OCI-LY7 (cell line): ENCODE data around the gene WNK2. TPM values are rescaled to one million over a fixed set of nuclear protein-coding genes. Genes with fewer than 3 reads are reported as not detected.
"Not testable (repeated sequence)": the region's sequence is repeated elsewhere in the genome, so short reads cannot be mapped to it uniquely, and the experiment has no call there.

Experiments
- BruUV-seq: library from RNA; stranded (reverse); fragments of 400-500 nt; replicated peaks from 2 replicates; lab custom pipeline; 2021; lab: Mats Ljungman, UMichigan
- CTCF ChIA-PET: fragments of 300-600 bp; sonication (Branson Sonifier 250); formaldehyde crosslinking; loops from one replicate; lab custom pipeline; 2022; ENCODE audit warnings: antibody characterized with exemption; ENCODE audit not compliant: unreplicated experiment; lab: Charles Lee
- POLR2A ChIA-PET: fragments of 300-600 bp; sonication (Branson Sonifier 250); formaldehyde crosslinking; loops from one replicate; lab custom pipeline; 2022; ENCODE audit warnings: antibody characterized with exemption; lab: Charles Lee
- DNase-seq: peaks from one replicate; pipeline ENCODE4 v3.0.0-alpha.2; 2015; ENCODE audit warnings: low spot score
- H2AFZ ChIP-seq: fragments of 200-600 bp; sonication (generic), shearing (Covaris generic); 2 replicates; pipeline ENCODE4 v1.6.1; 2014; ENCODE audit warnings: mild to moderate bottlenecking, antibody characterized with exemption, low read length, moderate library complexity
- H3K27ac ChIP-seq: fragments of 200-600 bp; sonication (generic); 2 replicates; pipeline ENCODE4 v1.5.1; 2014; ENCODE audit warnings: mixed run types, low read depth, mild to moderate bottlenecking, moderate library complexity, low read length, inconsistent platforms; ENCODE audit not compliant: poor library complexity, severe bottlenecking
- H3K36me3 ChIP-seq: fragments of 200-600 bp; sonication (generic); 2 replicates; pipeline ENCODE4 v1.6.1; 2014; ENCODE audit warnings: mild to moderate bottlenecking, antibody characterized with exemption, low read length, moderate library complexity, mixed read lengths; ENCODE audit not compliant: insufficient read depth
- H3K4me1 ChIP-seq: fragments of 200-600 bp; sonication (generic); 2 replicates; pipeline ENCODE4 v1.5.1; 2014; ENCODE audit warnings: mild to moderate bottlenecking, low read length; ENCODE audit not compliant: insufficient read depth, poor library complexity, severe bottlenecking
- H3K4me2 ChIP-seq: fragments of 200-600 bp; sonication (generic); 2 replicates; pipeline ENCODE4 v1.6.1; 2014; ENCODE audit warnings: mild to moderate bottlenecking, low read length
- H3K4me3 ChIP-seq: fragments of 200-600 bp; sonication (generic); 2 replicates; pipeline ENCODE4 v1.5.1; 2014; ENCODE audit warnings: mild to moderate bottlenecking, low read depth, low read length; ENCODE audit not compliant: poor library complexity, severe bottlenecking
- H3K79me2 ChIP-seq: fragments of 200-600 bp; sonication (generic); 2 replicates; pipeline ENCODE4 v1.6.1; 2016; ENCODE audit warnings: low read depth, mild to moderate bottlenecking, low read length, moderate library complexity, mixed read lengths; ENCODE audit not compliant: insufficient read depth
- H3K9me2 ChIP-seq: fragments of 200-600 bp; sonication (generic); 2 replicates; pipeline ENCODE4 v1.6.1; 2016; ENCODE audit warnings: mild to moderate bottlenecking, low read length, mixed read lengths; ENCODE audit not compliant: insufficient read depth
- H3K9me3 ChIP-seq: fragments of 200-600 bp; sonication (generic); 2 replicates; pipeline ENCODE4 v1.6.1; 2014; ENCODE audit warnings: mild to moderate bottlenecking, mixed run types, low read length, mixed read lengths
- H4K20me1 ChIP-seq: fragments of 200-600 bp; sonication (generic); 2 replicates; pipeline ENCODE4 v1.6.1; 2014; ENCODE audit warnings: mild to moderate bottlenecking, antibody characterized with exemption, low read length, moderate library complexity, mixed read lengths; ENCODE audit not compliant: insufficient read depth
- CTCF ChIP-seq: fragments of 200-600 bp; sonication (generic); conservative IDR thresholded peaks from 2 replicates; pipeline ENCODE4 v1.5.1; 2014; ENCODE audit warnings: mild to moderate bottlenecking, antibody characterized with exemption, low read length, moderate library complexity, mixed read lengths
- EZH2phosphoT487 ChIP-seq: fragments of 200-600 bp; sonication (generic); IDR thresholded peaks from 2 replicates; pipeline ENCODE4 v1.6.1; 2018; ENCODE audit warnings: low read depth, borderline replicate concordance, mild to moderate bottlenecking, mixed run types, antibody characterized with exemption, low read length, moderate library complexity, mixed read lengths
- intact Hi-C: fragments of 100-400 bp; cut with micrococcal nuclease; formaldehyde crosslinking; loops from one replicate; pipeline ENCODE4 v1.10.0; 2022; ENCODE audit not compliant: unreplicated experiment
- total RNA-seq, 2 experiments: library from RNA; depleted of rRNA in 1 of 2; stranded (reverse); fragments of >200 nt in 1 of 2; shearing (Covaris generic) in 1 of 2; gene quantifications; 2 replicates each; pipeline ENCODE4 v1.2.3, GENCODE V29; 2014 to 2022

The WNK2 gene
- total RNA-seq, 2 experiments from 2014 or later: 142 to 194 TPM

- Histone ChIP-seq H4K20me1 (no peaks in the 10 kb centered on the region), H3K36me3 (no peaks in the 10 kb centered on the region), H2AFZ (no peak overlapping the region), H3K9me3 (no peaks in the 10 kb centered on the region), H3K4me3 (no peak overlapping the region), H3K27ac (no peak overlapping the region), H3K4me1 (peaks cover 8% of the 10 kb centered on the region), H3K79me2 (no peaks in the 10 kb centered on the region), H3K9me2 (no peaks in the 10 kb centered on the region), H3K4me2 (no peak overlapping the region)
- no peak for DNase-seq
- TF ChIP-seq CTCF (no peak), EZH2phosphoT487 (no peak)
- ChIA-PET CTCF (no interaction called here), POLR2A (no interaction called here)
- intact Hi-C loops: no loop called here
- no TSS peak for BruUV-seq
These were observed 137.3 kb downstream of the WNK2 start for GRCh38 chr9:93321220-93321610.

DNA sequence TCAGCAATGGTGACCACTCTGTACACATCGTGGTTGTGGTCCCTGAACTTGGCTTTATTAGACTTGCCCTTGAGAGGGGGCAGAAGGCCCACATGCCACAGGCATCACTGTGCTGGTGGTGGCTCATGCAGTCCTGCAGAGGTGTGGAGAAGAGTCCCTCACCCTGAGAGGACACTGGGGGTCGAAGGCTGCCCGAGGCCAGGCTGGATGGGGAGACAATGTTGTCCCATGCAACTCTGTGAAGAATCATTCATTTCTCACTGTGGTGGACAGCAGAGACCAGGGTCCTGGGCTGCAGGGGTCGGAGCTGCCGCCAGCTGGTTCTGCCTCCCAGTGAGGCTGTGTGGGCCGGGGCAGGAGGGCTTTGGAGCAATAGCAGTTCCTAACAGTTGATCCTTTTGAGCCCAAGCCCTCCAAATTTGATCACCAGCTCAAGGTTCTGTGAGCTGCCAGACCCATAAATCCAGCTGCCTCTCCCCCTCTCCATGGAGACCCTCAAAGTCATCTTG, 139.6 kb downstream of the WNK2 start:
- POLR2A ChIA-PET, H4K20me1 ChIP-seq, DNase-seq, H3K36me3 ChIP-seq, H3K27ac ChIP-seq, CTCF ChIA-PET, H3K79me2 ChIP-seq, H3K4me2 ChIP-seq, H3K9me2 ChIP-seq, H3K9me3 ChIP-seq, intact Hi-C loops, BruUV-seq, H2AFZ ChIP-seq, H3K4me3 ChIP-seq, H3K4me1 ChIP-seq: not testable (repeated sequence)

DNA sequence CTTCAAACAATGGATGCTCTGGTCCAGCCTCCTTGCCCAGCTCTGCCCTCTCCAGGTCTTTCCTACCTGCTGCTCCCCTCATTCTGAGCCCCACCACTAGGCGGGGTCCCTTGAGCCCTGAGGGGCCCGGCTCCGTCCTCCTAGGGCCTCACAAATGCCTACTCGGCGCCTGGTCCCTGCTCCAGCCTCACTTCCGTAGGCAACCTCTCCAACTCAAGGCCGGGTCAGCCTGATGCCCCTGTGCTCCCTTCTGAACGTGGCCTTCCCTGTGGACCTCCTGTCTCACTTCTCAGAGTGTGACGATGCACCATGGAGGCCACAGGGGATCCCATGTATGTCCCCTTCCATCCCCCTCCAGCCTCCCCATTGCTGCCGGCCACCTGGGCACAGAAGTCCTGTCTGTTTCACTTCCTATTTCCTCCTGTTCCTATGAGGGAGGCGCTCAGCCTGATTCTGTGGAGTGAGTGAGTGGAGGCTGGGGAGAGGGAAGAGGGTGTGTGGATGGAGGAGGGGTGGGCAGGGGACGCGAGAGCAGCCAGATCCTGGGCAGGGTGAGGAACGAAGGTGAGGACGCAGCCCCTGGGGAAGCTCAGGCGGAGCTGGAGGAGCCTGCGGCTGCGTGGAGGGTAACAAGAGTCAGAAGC, 140.4 kb downstream of the WNK2 start:
- intact Hi-C loops: no loop called here
- DNase-seq: no peak
- no TSS peak for BruUV-seq
- Histone ChIP-seq H3K9me3 (no peaks in the 10 kb centered on the region), H3K9me2 (no peaks in the 10 kb centered on the region), H3K27ac (no peak overlapping the region), H3K4me2 (no peak overlapping the region), H3K4me3 (no peak overlapping the region), H2AFZ (no peak overlapping the region), H3K36me3 (no peaks in the 10 kb centered on the region), H3K79me2 (no peaks in the 10 kb centered on the region), H3K4me1 (peaks cover 8% of the 10 kb centered on the region), H4K20me1 (no peaks in the 10 kb centered on the region)
- CTCF ChIA-PET: no interaction called here
- TF ChIP-seq EZH2phosphoT487 (no peak), CTCF (no peak)
- POLR2A ChIA-PET: no interaction called here
